Osteocyte (in vitro differentiated cells): ENCODE results near the gene C7orf25. TPM values are rescaled to one million over a fixed set of nuclear protein-coding genes. Genes with fewer than 3 reads are reported as not detected.
A peak's percentile ranks its signal among the peaks of the same experiment; 100 is the strongest.

Experiments used
- DNase-seq: peaks from one replicate; pipeline ENCODE4 v3.0.0; 2021; ENCODE audit warnings: mixed read lengths; ENCODE audit not compliant: unreplicated experiment; ENCODE audit errors: extremely low spot score
- H3K27ac Mint-ChIP-seq: one replicate; pipeline ENCODE4 v1.8.0; 2021; ENCODE audit warnings: mild to moderate bottlenecking, mixed read lengths; ENCODE audit not compliant: unreplicated experiment
- H3K27me3 Mint-ChIP-seq: one replicate; pipeline ENCODE4 v1.8.0; 2021; ENCODE audit warnings: mixed read lengths; ENCODE audit not compliant: unreplicated experiment
- H3K36me3 Mint-ChIP-seq: one replicate; pipeline ENCODE4 v1.8.0; 2021; ENCODE audit warnings: mixed read lengths; ENCODE audit not compliant: unreplicated experiment
- H3K4me1 Mint-ChIP-seq: one replicate; pipeline ENCODE4 v1.8.0; 2021; ENCODE audit warnings: mixed read lengths; ENCODE audit not compliant: unreplicated experiment
- H3K4me3 Mint-ChIP-seq: one replicate; pipeline ENCODE4 v1.8.0; 2021; ENCODE audit warnings: mild to moderate bottlenecking, moderate library complexity, mixed read lengths; ENCODE audit not compliant: unreplicated experiment
- H3K9me3 Mint-ChIP-seq: one replicate; pipeline ENCODE4 v1.8.0; 2021; ENCODE audit warnings: mixed read lengths; ENCODE audit not compliant: unreplicated experiment
- total RNA-seq: library from RNA; stranded (reverse); gene quantifications from 2 replicates; pipeline ENCODE4 v1.2.1, GENCODE V29; 2021
- TF ChIP-seq, protein P1 (sequence below): fragments of 200-600 bp; sonication (generic); IDR thresholded peaks from 2 replicates; pipeline ENCODE4 v1.5.0; 2021; ENCODE audit warnings: antibody characterized with exemption, mild to moderate bottlenecking, moderate library complexity

C7orf25 gene
- total RNA-seq, 1 donor from 2014 or later = 9.9 TPM

DNA sequence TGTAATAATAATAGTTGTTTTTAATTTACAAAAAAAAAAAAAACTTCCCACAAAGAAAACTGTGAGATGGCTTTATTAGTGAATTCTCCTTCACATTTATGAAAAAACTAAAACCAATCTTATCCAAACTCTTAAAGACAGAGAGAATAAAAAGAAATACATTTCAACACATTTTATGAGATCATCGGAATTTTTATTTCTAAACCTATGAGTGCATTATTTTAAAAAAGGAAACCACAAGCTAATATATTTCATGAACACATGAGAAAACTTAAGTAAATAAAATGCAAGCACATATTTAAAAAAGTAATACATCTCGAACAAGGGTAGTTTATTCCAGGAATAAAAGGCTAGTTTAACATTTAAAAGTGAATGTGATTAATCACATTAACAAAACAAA, 31.5 kb downstream of the C7orf25 start:
- no peaks in the 10 kb centered on the region for H3K9me3 Mint-ChIP-seq
- no peaks in the 10 kb centered on the region for H3K36me3 Mint-ChIP-seq
- no peak for DNase-seq
- H3K27ac Mint-ChIP-seq = no peak overlapping the region
- TF ChIP-seq, protein P1, sequence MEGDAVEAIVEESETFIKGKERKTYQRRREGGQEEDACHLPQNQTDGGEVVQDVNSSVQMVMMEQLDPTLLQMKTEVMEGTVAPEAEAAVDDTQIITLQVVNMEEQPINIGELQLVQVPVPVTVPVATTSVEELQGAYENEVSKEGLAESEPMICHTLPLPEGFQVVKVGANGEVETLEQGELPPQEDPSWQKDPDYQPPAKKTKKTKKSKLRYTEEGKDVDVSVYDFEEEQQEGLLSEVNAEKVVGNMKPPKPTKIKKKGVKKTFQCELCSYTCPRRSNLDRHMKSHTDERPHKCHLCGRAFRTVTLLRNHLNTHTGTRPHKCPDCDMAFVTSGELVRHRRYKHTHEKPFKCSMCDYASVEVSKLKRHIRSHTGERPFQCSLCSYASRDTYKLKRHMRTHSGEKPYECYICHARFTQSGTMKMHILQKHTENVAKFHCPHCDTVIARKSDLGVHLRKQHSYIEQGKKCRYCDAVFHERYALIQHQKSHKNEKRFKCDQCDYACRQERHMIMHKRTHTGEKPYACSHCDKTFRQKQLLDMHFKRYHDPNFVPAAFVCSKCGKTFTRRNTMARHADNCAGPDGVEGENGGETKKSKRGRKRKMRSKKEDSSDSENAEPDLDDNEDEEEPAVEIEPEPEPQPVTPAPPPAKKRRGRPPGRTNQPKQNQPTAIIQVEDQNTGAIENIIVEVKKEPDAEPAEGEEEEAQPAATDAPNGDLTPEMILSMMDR = no peak
- H3K27me3 Mint-ChIP-seq = no peaks in the 10 kb centered on the region
- peaks cover 4% of the 10 kb centered on the region for H3K4me1 Mint-ChIP-seq
- H3K4me3 Mint-ChIP-seq = no peak overlapping the region

DNA sequence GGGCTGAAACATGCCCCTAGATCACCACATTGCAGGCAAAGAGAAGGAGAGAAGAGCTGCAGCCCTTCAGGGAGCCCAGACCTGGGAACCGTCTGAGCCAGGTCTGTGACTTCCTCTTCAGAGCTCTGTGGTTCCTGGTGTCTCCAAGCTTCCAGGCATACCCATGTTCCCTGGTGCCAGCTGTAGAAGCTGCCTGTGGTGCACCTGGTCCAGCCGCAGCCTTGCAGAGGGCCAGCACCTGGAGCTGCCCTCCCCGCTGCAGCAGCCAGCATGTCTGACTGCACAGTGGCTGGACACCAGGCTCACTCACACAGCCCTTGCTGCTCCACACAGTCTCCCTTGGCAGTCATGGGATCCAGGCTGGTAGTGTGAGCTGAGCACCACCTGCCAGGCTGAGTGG, 33.6 kb downstream of the C7orf25 start:
- Mint-ChIP-seq H3K27me3 (no peaks in the 10 kb centered on the region), H3K4me1 (peaks cover 4% of the 10 kb centered on the region)
- TF ChIP-seq, protein P1 = no peak

DNA sequence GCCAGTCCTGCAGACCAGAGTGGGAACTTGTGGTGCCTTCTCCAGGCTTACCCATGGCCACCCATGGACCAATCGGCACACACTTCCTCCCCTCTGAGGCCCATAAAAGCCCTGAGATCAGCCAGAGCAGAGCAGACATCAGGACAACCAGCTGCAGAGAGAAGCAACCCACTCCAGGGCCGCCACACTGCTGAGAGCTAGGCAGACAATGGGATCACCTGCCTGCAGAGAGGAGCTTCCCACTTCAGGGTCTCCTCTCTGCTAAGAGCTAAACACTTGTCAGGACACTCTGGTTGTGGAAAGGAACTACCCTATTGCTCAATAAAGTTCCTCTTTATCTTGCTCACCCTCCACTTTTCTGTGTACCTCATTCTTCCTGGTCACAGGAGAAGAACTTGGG, 34.0 kb downstream of the C7orf25 start:
- Mint-ChIP-seq H3K9me3 (no peaks in the 10 kb centered on the region), H3K27me3 (no peaks in the 10 kb centered on the region), H3K36me3 (no peaks in the 10 kb centered on the region), H3K27ac (no peak overlapping the region), H3K4me3 (no peak overlapping the region), H3K4me1 (peaks cover 4% of the 10 kb centered on the region)
- TF ChIP-seq, protein P1 = no peak
- DNase-seq = no peak

More for the DNA sequence above, 33.6 kb downstream of the C7orf25 start:
- no peak for DNase-seq
- no peaks in the 10 kb centered on the region for H3K9me3 Mint-ChIP-seq
- no peak overlapping the region for H3K4me3 Mint-ChIP-seq
- no peaks in the 10 kb centered on the region for H3K36me3 Mint-ChIP-seq
- H3K27ac Mint-ChIP-seq = no peak overlapping the region

DNA sequence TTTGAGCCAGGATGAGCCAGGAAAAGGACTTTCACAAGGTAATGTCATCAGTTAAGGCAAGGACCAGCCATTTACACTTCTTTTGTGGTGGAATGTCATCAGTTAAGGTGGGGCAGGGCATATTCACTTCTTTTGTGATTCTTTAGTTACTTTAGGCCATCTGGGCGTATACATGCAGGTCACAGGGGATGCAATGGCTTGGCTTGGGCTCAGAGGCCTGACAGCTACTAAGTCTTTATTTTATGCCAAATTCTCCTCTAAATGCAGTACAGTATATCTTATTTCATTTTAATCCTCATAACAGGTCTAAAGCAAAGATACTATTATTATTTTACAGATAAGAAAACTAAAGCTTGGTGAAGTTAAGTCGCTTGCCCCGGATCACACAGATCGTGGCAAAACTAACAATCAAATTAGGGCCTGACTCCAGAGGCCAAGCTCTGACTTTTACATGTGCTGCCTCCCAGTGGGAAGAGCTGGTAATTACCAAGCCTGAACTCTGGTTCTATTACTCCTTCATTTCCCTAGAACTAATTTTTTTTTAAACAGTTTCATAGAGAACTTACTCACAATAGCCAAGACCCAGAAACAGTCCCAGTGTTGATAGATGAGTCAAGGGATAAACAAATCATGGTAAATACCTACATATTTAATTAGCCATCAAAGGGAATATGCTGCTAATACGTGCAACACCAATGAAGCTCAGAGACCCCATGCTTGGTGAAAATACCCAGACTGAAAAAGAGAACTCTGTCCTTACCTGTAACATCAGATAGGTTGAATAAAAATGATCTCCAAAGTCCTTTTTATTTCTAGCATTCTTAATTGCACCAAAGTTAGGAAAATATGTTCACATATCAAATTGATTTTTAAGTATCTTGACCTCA, 35.4 kb downstream of the C7orf25 start:
- Mint-ChIP-seq H3K27ac (no peak overlapping the region), H3K36me3 (no peaks in the 10 kb centered on the region), H3K4me3 (no peak overlapping the region), H3K9me3 (no peaks in the 10 kb centered on the region), H3K4me1 (peaks cover 9% of the 10 kb centered on the region), H3K27me3 (no peaks in the 10 kb centered on the region)
- no peak for DNase-seq
- TF ChIP-seq, protein P1 = peak; percentile 77

DNA sequence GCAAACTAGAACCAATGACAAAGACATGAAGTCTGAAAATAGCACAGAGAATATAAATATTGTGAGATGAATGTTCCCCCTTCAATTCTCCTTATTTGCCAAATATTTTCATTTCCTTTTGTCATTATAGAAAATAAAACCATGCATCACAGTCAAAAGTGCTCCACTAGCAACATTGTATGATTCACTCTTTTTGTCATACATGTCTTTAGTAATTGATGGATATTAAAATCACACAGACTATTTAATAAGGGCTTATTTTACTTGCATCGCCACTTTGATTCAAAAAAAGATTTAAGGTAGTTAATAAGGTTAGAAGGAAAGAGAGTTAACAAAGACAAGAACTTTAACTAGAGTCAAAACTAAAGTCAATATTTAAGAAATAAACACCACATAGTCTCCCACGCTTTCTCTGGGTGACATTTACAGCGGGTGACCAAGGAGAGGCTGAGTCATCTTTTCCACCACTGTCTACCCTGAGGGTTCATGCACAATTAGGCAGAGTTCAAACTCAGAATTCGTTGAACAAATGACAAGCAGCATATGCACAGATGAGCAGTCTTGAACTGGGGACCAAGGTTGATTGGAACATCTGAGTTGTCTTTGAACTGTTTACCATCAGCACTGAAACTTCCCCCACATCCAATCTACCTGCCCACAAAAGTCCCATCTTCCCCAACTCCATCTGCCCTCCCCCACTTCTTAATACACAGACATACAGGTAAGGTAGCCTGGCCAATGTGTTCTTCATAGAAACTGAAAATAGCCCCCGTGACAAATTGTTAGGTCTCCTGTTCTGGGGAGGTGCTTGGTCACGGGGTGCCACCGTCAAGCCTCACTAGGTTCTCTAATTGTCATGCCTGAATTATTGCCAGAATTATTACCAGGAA, 42.5 kb downstream of the C7orf25 start:
- H3K36me3 Mint-ChIP-seq = peaks cover 2% of the 10 kb centered on the region
- H3K27ac Mint-ChIP-seq = peak overlapping the region; percentile 63
- H3K4me1 Mint-ChIP-seq = peaks cover 34% of the 10 kb centered on the region
- TF ChIP-seq, protein P1 = no peak
- peaks cover 4% of the 10 kb centered on the region for H3K9me3 Mint-ChIP-seq
- no peaks in the 10 kb centered on the region for H3K27me3 Mint-ChIP-seq
- H3K4me3 Mint-ChIP-seq = no peak overlapping the region
- DNase-seq = no peak
